Measurements from ENCODE around the gene ZNF316.

Gene ZNF316

GRCh38 chr7:6622134-6622710 is 14.9 kb upstream of the ZNF316 start:
- no peak for DNase-seq

- peak; percentile 48 for DNase-seq
These were observed 13.4 kb upstream of the ZNF316 start for GRCh38 chr7:6623589-6624245.

GRCh38 chr7:6624246-6624611 is 12.9 kb upstream of the ZNF316 start:
- no peak for DNase-seq

GRCh38 chr7:6628045-6628444 is 9.1 kb upstream of the ZNF316 start:
- no peak for DNase-seq

- DNase-seq, result no peak
These were observed 6.9 kb upstream of the ZNF316 start for GRCh38 chr7:6630007-6630849.

GRCh38 chr7:6631605-6632004 is 5.5 kb upstream of the ZNF316 start:
- DNase-seq, result no peak

- DNase-seq, result no peak
These were observed 3.1 kb upstream of the ZNF316 start for GRCh38 chr7:6634021-6634420.

GRCh38 chr7:6634971-6635370 is 2.1 kb upstream of the ZNF316 start:
- peak; percentile 18 for DNase-seq

GRCh38 chr7:6637544-6638229 is 569 bp downstream of the ZNF316 start:
- DNase-seq, result peak; percentile 68

- no peak for DNase-seq
These were observed 1.9 kb downstream of the ZNF316 start for GRCh38 chr7:6639032-6639431.

- DNase-seq, result no peak
These were observed 2.5 kb downstream of the ZNF316 start for GRCh38 chr7:6639627-6640026.

- DNase-seq, result peak; percentile 5
These were observed 3.2 kb downstream of the ZNF316 start for GRCh38 chr7:6640246-6640721.

GRCh38 chr7:6641305-6642035 is 4.4 kb downstream of the ZNF316 start:
- no peak for DNase-seq

GRCh38 chr7:6642239-6642839 is 5.2 kb downstream of the ZNF316 start:
- no peak for DNase-seq

GRCh38 chr7:6642861-6643640 is 5.9 kb downstream of the ZNF316 start:
- DNase-seq, result no peak

- DNase-seq, result no peak
These were observed 7.0 kb downstream of the ZNF316 start for GRCh38 chr7:6643915-6644625.

GRCh38 chr7:6644728-6645127 is 7.6 kb downstream of the ZNF316 start:
- DNase-seq, result no peak

GRCh38 chr7:6646465-6646864 is 9.3 kb downstream of the ZNF316 start:
- no peak for DNase-seq

- DNase-seq, result no peak
These were observed 10.0 kb downstream of the ZNF316 start for GRCh38 chr7:6647080-6647479.

- DNase-seq, result no peak
These were observed 10.4 kb downstream of the ZNF316 start for GRCh38 chr7:6647541-6647940.
